Small intestine (tissue), 7 donors: Measurements from ENCODE around the gene TMCO5A. TPM values are rescaled to one million over a fixed set of nuclear protein-coding genes. Genes with fewer than 3 reads are reported as not detected.
"Not testable (repeated sequence)": the region's sequence is repeated elsewhere in the genome, so short reads cannot be mapped to it uniquely, and the experiment has no call there.

Experiments
- DNase-seq, 2 donors: peaks; one replicate each; pipeline versions ENCODE4 v3.0.0 to v3.0.0-alpha.2; 2013
- FAIRE-seq: peaks from 2 replicates; lab custom pipeline; 2012; peaks lifted over from hg19 to GRCh38; lab: Jason Lieb, UNC
- H3K27ac ChIP-seq, 3 donors: one replicate each; pipeline ENCODE4 v1.5.1; 2013; ENCODE audit warnings: low read length in 2 of 3, mild to moderate bottlenecking in 2 of 3, control low read depth in 1 of 3, inconsistent platforms in 1 of 3, low read depth in 1 of 3, moderate library complexity in 1 of 3
- H3K27me3 ChIP-seq, 3 donors: one replicate each; pipeline ENCODE4 v1.6.1; 2013; ENCODE audit warnings: low read length in 3 of 3, inconsistent platforms in 1 of 3; ENCODE audit not compliant: control insufficient read depth in 3 of 3, insufficient read depth in 3 of 3
- H3K36me3 ChIP-seq, 3 donors: one replicate each; pipeline ENCODE4 v1.6.1; 2013; ENCODE audit warnings: low read length in 3 of 3, inconsistent platforms in 1 of 3, low read depth in 1 of 3, mild to moderate bottlenecking in 1 of 3, moderate library complexity in 1 of 3; ENCODE audit not compliant: control insufficient read depth in 3 of 3, insufficient read depth in 2 of 3
- H3K4me1 ChIP-seq, 3 donors: one replicate each; pipeline ENCODE4 v1.6.1; 2013; ENCODE audit warnings: low read length in 2 of 3, inconsistent platforms in 1 of 3, low read depth in 1 of 3, mild to moderate bottlenecking in 1 of 3, moderate library complexity in 1 of 3; ENCODE audit not compliant: control insufficient read depth in 3 of 3, insufficient read depth in 2 of 3
- H3K4me3 ChIP-seq, 3 donors: one replicate each; pipeline ENCODE4 v1.5.1; 2013; ENCODE audit warnings: low read length in 3 of 3, control low read depth in 1 of 3, inconsistent platforms in 1 of 3, low read depth in 1 of 3, mild to moderate bottlenecking in 1 of 3, moderate library complexity in 1 of 3
- H3K9me3 ChIP-seq, 2 donors: one replicate each; pipeline ENCODE4 v1.6.1; 2013; ENCODE audit warnings: low read depth in 1 of 2, low read length in 1 of 2; ENCODE audit not compliant: control insufficient read depth in 2 of 2, insufficient read depth in 1 of 2
- WGBS, 3 donors: extraction: QIAGEN DNeasy Blood & Tissue Kit; methylation state at CpG; one replicate each; pipeline ENCODE4 v1.1.7; 2013; 5-methylcytosine and 5-hydroxymethylcytosine counted together
- polyA plus RNA-seq, 4 donors: library from polyadenylated mRNA; stranded (reverse) in 3 of 4; unstranded in 1 of 4; fragments of 200-250 nt in 3 of 4; fragments of 120-200 nt in 1 of 4; gene quantifications; one replicate each; pipeline versions ENCODE4 v1.2.1 to v1.2.3, GENCODE V29; 2013
- donor health status: healthy with polysubstance abuse.
- donor health status: control.
- donor health status: control.
- donor health status: Bipolar disorder and iron deficiency.
- donor health status: healthy.

Gene TMCO5A
- polyA plus RNA-seq, 4 donors: not detected

- H3K36me3 ChIP-seq: no peaks in the 10 kb centered on the region
- WGBS, 3 donors: 27 to 43% (median 32%) methylated on average over 1 of the region's 1 CpG
- FAIRE-seq (no peak), DNase-seq (no peak)
- no peak overlapping the region for H3K4me3 ChIP-seq
- no peaks in the 10 kb centered on the region for H3K4me1 ChIP-seq
- no peak overlapping the region for H3K27ac ChIP-seq
- H3K27me3 ChIP-seq: no peaks in the 10 kb centered on the region
- no peaks in the 10 kb centered on the region for H3K9me3 ChIP-seq
Observed at GRCh38 chr15:37933666-37934065, 774 bp upstream of the TMCO5A start.

GRCh38 chr15:37940876-37941275, 6.4 kb downstream of the TMCO5A start:
- H3K36me3 ChIP-seq: no peaks in the 10 kb centered on the region
- FAIRE-seq (no peak), DNase-seq (peak in 1 of 2 donors; percentile 21)
- H3K4me3 ChIP-seq: no peak overlapping the region
- H3K9me3 ChIP-seq: no peaks in the 10 kb centered on the region
- no peak overlapping the region for H3K27ac ChIP-seq
- H3K27me3 ChIP-seq: no peaks in the 10 kb centered on the region
- 10 to 35% (median 28%) methylated on average over 3 of the region's 3 CpGs for WGBS, 3 donors
- H3K4me1 ChIP-seq: no peaks in the 10 kb centered on the region

DNA sequence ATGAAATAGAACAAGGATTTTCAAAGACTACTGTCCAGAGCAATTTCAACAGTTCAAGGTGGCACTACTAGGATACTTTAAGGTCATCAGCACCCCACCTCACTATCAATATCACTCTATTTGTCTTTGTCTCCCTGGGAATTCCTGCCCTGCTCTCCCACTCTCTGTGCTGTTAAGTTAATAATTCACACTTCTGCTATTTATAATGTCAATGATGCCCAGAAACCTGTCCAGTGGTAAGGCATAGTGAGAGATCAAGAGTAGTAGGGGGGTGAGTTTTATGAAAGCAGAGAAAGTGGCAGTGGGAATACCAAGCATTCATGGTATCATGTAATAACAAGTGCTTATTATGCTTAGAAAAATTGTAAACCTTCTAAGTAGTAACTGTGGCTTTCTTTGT, 7.3 kb downstream of the TMCO5A start:
- H3K4me1 ChIP-seq: no peaks in the 10 kb centered on the region
- no peak overlapping the region for H3K27ac ChIP-seq

GRCh38 chr15:37951999-37952398, 17.6 kb downstream of the TMCO5A start:
- H3K36me3 ChIP-seq: no peaks in the 10 kb centered on the region
- no peaks in the 10 kb centered on the region for H3K4me1 ChIP-seq
- WGBS, 3 donors: 86 to 95% (median 93%) methylated on average over 4 of the region's 4 CpGs
- no peak overlapping the region for H3K27ac ChIP-seq
- no peak overlapping the region for H3K4me3 ChIP-seq
- no peak for FAIRE-seq
- DNase-seq: no peak
- peaks cover 0 to 3% of the 10 kb centered on the region in 2 donors for H3K9me3 ChIP-seq
- H3K27me3 ChIP-seq: no peaks in the 10 kb centered on the region

More for the DNA sequence above, 7.3 kb downstream of the TMCO5A start:
- Histone ChIP-seq H3K9me3 (no peaks in the 10 kb centered on the region), H3K4me3 (no peak overlapping the region), H3K27me3 (no peaks in the 10 kb centered on the region), H3K36me3 (no peaks in the 10 kb centered on the region)
- FAIRE-seq (no peak), DNase-seq (peak in 1 of 2 donors; percentile 4)

GRCh38 chr15:37960742-37961141, 26.3 kb downstream of the TMCO5A start:
- H3K4me1 ChIP-seq, H3K27ac ChIP-seq, H3K9me3 ChIP-seq, FAIRE-seq, H3K27me3 ChIP-seq, H3K4me3 ChIP-seq, DNase-seq, H3K36me3 ChIP-seq: not testable (repeated sequence)
- WGBS, 3 donors: 70 to 78% (median 70%) methylated on average over 1 of the region's 1 CpG

DNA sequence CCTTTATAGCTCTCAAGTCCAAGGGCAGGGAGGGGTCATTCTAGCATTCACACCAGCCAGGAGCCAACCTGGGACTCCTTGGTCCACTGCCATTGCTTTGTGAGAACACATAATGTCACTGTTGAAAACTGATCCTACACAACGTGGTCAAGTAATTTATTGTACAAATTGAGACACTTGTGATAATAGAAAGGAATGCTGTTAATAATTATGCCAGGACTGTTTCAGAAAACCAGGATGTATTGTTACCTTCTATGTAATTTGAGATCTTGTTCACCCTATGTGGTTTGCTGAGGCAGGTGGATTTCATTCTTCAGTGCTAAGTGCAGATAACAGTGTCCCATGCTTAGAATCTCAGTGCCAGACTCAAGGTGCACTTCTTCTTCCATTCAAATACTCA, 33.3 kb downstream of the TMCO5A start:
- Histone ChIP-seq H3K4me1 (no peaks in the 10 kb centered on the region), H3K9me3 (no peaks in the 10 kb centered on the region), H3K36me3 (no peaks in the 10 kb centered on the region), H3K27me3 (peaks cover 0 to 3% (median 0%) of the 10 kb centered on the region in 3 donors), H3K27ac (no peak overlapping the region), H3K4me3 (no peak overlapping the region)
- no peak for FAIRE-seq
- WGBS, 3 donors: 12 to 49% (median 28%) methylated on average over 1 of the region's 1 CpG
- DNase-seq: no peak

DNA sequence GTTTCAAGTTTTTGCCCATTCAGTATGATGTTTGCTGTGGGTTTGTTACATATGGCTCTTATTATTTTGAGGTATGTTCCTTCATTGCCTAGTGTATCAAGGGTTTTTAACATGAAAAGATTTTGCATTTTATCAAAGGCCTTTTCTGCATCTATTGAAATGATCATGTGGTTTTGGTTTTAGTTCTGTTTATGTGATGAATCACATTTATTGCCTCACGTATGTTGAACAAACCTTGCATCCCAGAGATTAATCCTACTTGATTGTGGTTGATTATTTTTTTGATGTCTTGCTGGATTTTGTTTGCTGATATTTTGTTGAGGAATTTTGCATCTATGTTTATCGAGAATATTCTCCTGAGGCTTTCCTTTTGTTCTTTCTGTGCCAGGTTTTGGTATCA, 39.4 kb downstream of the TMCO5A start:
- Histone ChIP-seq H3K4me1 (no peaks in the 10 kb centered on the region), H3K4me3 (no peak overlapping the region), H3K27ac (no peak overlapping the region), H3K36me3 (no peaks in the 10 kb centered on the region), H3K27me3 (peaks cover 0 to 3% (median 0%) of the 10 kb centered on the region in 3 donors), H3K9me3 (no peaks in the 10 kb centered on the region)
- FAIRE-seq: no peak
- 48 to 65% (median 55%) methylated on average over 2 of the region's 2 CpGs for WGBS, 3 donors
- DNase-seq: no peak

DNA sequence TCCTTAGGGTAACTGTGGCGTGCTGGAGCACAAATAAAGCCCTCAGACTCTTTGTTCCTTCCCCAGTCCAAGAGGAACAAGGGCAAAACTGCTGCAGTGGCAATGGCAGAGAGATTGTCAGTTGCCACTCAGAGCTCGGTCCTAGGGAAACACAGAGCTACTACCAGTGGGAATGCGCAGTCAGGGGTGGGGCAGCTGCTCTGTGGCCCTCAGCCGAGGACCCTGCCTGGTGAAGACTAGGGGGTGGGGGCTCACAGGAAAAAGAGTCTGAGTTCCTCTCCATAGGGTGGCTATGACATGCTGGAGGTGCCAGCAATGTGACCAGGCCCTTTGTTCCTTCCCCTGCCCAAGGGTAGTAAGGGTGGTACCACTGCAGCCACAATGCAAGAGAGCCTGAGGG, 43.8 kb downstream of the TMCO5A start:
- H3K36me3 ChIP-seq: no peaks in the 10 kb centered on the region
- 72 to 90% (median 85%) methylated on average over 4 of the region's 4 CpGs for WGBS, 3 donors
- DNase-seq (no peak), FAIRE-seq (no peak)
- peaks cover 0 to 3% (median 0%) of the 10 kb centered on the region in 3 donors for H3K27me3 ChIP-seq
- H3K4me1 ChIP-seq: no peaks in the 10 kb centered on the region
- no peaks in the 10 kb centered on the region for H3K9me3 ChIP-seq
- no peak overlapping the region for H3K4me3 ChIP-seq
- H3K27ac ChIP-seq: no peak overlapping the region

- Histone ChIP-seq H3K4me1 (no peaks in the 10 kb centered on the region), H3K27me3 (peaks cover 0 to 3% (median 0%) of the 10 kb centered on the region in 3 donors), H3K9me3 (no peaks in the 10 kb centered on the region), H3K36me3 (no peaks in the 10 kb centered on the region), H3K4me3 (no peak overlapping the region), H3K27ac (no peak overlapping the region)
- no peak for FAIRE-seq
- DNase-seq: no peak
- 78 to 88% (median 84%) methylated on average over 11 of the region's 11 CpGs for WGBS, 3 donors
Observed at GRCh38 chr15:37979671-37980409, 45.4 kb downstream of the TMCO5A start.
